Type B pancreatic cell (in vitro differentiated cells): ENCODE results near the gene RAB3A. TPM values are rescaled to one million over a fixed set of nuclear protein-coding genes. Genes with fewer than 3 reads are reported as not detected.

ENCODE experiments used
- DNase-seq: peaks from one replicate; pipeline ENCODE4 v3.0.0; 2021; ENCODE audit warnings: mixed read lengths; ENCODE audit not compliant: unreplicated experiment; ENCODE audit errors: extremely low spot score
- H3K27ac Mint-ChIP-seq: 2 replicates; pipeline ENCODE4 v1.8.0; 2021; ENCODE audit warnings: mild to moderate bottlenecking, mixed read lengths
- H3K27me3 Mint-ChIP-seq: 2 replicates; pipeline ENCODE4 v1.8.0; 2021; ENCODE audit warnings: mixed read lengths
- H3K36me3 Mint-ChIP-seq: 2 replicates; pipeline ENCODE4 v1.8.0; 2021; ENCODE audit warnings: mixed read lengths
- H3K4me1 Mint-ChIP-seq: one replicate; pipeline ENCODE4 v1.8.0; 2021; ENCODE audit warnings: mixed read lengths; ENCODE audit not compliant: unreplicated experiment
- H3K4me3 Mint-ChIP-seq: 2 replicates; pipeline ENCODE4 v1.8.0; 2021; ENCODE audit warnings: mild to moderate bottlenecking, mixed read lengths
- H3K9me3 Mint-ChIP-seq: 2 replicates; pipeline ENCODE4 v1.8.0; 2021; ENCODE audit warnings: mixed read lengths
- long read RNA-seq: library from polyadenylated mRNA; unstranded; transcript quantifications from one replicate; pipeline ENCODE4 v2.0.0, GENCODE V29; 2020
- total RNA-seq: library from RNA; stranded (reverse); gene quantifications from 2 replicates; pipeline ENCODE4 v1.2.1, GENCODE V29; 2021; ENCODE audit warnings: low replicate concordance
- TF ChIP-seq, protein P1 (sequence below): fragments of 200-600 bp; sonication (generic); conservative IDR thresholded peaks from 2 replicates; pipeline ENCODE4 v1.5.0; 2021; ENCODE audit warnings: antibody characterized with exemption, mild to moderate bottlenecking

Gene RAB3A, protein sequence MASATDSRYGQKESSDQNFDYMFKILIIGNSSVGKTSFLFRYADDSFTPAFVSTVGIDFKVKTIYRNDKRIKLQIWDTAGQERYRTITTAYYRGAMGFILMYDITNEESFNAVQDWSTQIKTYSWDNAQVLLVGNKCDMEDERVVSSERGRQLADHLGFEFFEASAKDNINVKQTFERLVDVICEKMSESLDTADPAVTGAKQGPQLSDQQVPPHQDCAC
- total RNA-seq, result 6.7 and 8.7 TPM in 2 replicates
- long read RNA-seq, result 0 reads

DNA sequence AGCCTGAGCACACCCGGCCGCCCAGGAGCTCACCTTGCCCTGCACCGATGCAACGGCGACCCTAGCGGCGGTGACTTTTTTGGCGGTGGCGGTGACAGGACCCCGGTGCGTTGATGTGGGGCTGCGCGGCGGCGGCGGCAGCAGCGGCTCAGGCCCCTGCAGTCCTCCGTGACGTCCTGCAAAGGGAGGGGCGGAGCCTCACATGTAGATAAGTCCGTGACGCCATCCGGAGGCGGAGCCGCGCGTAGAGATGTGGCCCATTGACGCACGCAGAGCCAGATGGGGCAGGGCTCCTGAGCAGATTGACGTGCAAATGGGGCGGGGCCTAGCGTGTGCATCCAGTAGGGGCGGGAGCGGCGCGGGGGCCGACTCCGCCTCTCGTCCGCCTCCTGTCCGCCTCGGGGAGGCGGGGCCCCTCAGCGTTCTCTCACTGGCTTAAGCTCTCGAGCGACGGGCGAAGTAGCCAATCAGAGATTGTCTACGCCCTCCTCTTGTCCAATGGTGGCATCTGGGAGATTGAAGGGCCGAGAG is at the start of gene RAB3A:
RAB3A (minus strand) TSS at position 180 of the 531 bp plus-strand sequence. CDS start 1,302 bp downstream, outside the sequence.
- Mint-ChIP-seq H3K4me1 (peaks cover 8% of the 10 kb centered on the region), H3K27ac (peak within 1 kb of the TSS; percentile 96), H3K27me3 (peaks cover 6% of the 10 kb centered on the region), H3K4me3 (peak within 1 kb of the TSS; percentile 96), H3K9me3 (no peaks in the 10 kb centered on the region), H3K36me3 (no peaks in the 10 kb centered on the region)
- TF ChIP-seq, protein P1, sequence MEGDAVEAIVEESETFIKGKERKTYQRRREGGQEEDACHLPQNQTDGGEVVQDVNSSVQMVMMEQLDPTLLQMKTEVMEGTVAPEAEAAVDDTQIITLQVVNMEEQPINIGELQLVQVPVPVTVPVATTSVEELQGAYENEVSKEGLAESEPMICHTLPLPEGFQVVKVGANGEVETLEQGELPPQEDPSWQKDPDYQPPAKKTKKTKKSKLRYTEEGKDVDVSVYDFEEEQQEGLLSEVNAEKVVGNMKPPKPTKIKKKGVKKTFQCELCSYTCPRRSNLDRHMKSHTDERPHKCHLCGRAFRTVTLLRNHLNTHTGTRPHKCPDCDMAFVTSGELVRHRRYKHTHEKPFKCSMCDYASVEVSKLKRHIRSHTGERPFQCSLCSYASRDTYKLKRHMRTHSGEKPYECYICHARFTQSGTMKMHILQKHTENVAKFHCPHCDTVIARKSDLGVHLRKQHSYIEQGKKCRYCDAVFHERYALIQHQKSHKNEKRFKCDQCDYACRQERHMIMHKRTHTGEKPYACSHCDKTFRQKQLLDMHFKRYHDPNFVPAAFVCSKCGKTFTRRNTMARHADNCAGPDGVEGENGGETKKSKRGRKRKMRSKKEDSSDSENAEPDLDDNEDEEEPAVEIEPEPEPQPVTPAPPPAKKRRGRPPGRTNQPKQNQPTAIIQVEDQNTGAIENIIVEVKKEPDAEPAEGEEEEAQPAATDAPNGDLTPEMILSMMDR, result peak; percentile 33
- DNase-seq, result peak; percentile 100

DNA sequence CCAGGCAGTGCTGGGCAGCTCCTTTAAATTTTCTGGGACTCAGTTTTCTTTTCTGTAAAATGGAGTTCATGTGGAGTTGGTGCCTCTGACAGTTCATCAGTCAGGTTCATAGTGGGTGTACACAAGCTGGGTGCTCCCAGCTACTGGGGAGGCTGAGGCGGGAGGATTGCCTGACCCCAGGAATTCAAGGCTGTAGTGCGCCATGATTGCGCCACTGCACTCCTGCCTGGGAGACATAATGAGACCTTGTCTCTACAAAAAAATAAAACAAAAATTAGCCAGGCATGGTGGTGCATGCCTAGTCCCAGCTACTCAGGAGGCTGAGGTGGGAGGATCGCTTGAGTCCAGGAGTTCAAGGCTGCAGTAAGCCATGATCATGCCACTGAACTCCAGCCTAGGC is 49.3 kb upstream of the RAB3A start:
- TF ChIP-seq, protein P1, result no peak
- DNase-seq, result no peak
- Mint-ChIP-seq H3K27ac (peak overlapping the region; percentile 82), H3K9me3 (no peaks in the 10 kb centered on the region), H3K27me3 (peaks cover 29% of the 10 kb centered on the region), H3K4me1 (peaks cover 6% of the 10 kb centered on the region), H3K36me3 (no peaks in the 10 kb centered on the region), H3K4me3 (no peak overlapping the region)

DNA sequence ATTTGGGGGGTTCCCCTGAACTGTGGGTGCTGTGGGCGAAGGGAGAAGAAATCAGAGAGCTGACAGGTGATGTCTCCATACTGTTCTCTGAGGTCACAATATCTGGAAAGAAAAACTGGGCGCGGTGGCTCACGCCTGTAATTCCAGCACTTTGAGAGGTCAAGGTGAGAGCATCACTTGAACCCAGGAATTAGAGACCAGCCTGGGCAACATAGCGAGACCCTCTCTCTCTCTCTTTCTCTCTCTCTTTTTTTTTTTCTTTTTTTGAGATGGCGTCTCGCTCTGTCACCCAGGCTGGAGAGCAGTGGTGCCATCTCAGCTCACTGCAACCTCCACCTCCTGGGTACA is 48.5 kb upstream of the RAB3A start:
- no peak overlapping the region for H3K4me3 Mint-ChIP-seq
- H3K9me3 Mint-ChIP-seq, result no peaks in the 10 kb centered on the region
- TF ChIP-seq, protein P1, result no peak
- no peaks in the 10 kb centered on the region for H3K36me3 Mint-ChIP-seq
- peaks cover 29% of the 10 kb centered on the region for H3K27me3 Mint-ChIP-seq
- DNase-seq, result no peak
- H3K4me1 Mint-ChIP-seq, result peaks cover 6% of the 10 kb centered on the region
- H3K27ac Mint-ChIP-seq, result peak overlapping the region; percentile 37

DNA sequence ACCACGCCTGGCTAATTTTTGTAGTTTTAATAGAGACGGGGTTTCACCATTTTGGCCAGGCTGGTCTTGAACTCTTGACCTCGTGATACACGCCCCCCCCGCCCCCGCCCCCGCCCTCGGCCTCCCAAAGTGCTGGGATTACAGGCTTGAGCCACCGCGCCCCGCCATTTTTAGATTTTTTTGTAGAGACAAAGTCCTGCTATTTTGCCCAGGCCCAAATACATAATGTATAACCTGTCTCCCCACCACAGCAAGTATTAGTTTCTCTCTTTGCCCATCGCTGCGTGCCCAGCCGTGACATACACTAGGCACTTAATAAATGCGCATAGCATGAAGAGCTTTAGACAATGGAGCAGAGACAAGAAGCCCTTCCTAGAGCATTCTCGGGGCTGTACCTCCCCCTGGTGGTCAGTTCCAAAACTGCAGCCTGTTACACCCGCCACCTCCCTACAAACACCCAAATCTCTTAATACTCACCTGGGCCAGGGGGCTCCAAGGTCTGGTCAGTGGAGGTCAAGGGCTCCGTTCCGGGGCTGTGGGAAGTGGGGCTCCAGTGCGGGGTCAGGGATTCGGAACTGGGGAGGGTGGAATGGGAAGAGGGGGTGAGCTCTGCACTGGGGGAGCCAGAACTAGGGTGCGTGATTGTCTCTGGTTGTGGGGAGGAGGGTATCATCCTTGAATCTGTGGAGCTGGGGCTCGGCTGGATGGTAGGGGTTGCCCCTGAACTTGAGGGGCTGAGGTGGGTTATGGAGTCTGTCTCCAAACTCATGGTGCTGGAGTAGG is 47.9 kb upstream of the RAB3A start:
- Mint-ChIP-seq H3K27ac (peak overlapping the region; percentile 37), H3K4me1 (peaks cover 6% of the 10 kb centered on the region), H3K9me3 (no peaks in the 10 kb centered on the region), H3K4me3 (peak overlapping the region; percentile 1), H3K36me3 (no peaks in the 10 kb centered on the region), H3K27me3 (peaks cover 29% of the 10 kb centered on the region)
- peak; percentile 80 for DNase-seq
- TF ChIP-seq, protein P1, result peak; percentile 93

DNA sequence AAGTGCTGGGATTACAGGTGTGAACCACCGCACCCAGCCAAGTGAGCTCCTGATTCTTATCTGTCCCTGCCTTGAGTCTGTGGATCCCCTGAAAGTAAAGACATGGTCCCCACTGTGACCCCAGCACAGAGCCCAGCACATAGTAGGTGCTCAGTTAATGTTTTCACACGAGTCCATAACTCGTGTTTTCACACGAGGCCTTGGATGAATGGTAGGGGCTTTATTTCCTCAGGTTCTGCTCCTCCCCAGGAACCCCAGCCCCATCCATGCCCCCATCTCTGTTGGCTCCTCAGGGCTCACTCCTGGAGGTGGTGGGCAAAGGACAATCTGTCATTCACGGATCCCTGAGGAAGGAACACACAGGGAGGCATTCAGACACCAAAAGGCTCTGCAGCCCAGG is 46.0 kb upstream of the RAB3A start:
- Mint-ChIP-seq H3K4me1 (peaks cover 6% of the 10 kb centered on the region), H3K4me3 (no peak overlapping the region), H3K27ac (no peak overlapping the region), H3K27me3 (peaks cover 26% of the 10 kb centered on the region), H3K36me3 (no peaks in the 10 kb centered on the region), H3K9me3 (no peaks in the 10 kb centered on the region)
- DNase-seq, result no peak
- TF ChIP-seq, protein P1, result no peak
